Endothelial cell of umbilical vein (primary cell): ENCODE measurements around the gene DAB2IP. TPM values are rescaled to one million over a fixed set of nuclear protein-coding genes. Genes with fewer than 3 reads are reported as not detected.
A peak's percentile ranks its signal among the peaks of the same experiment; 100 is the strongest.

Source experiments
- BruUV-seq: library from RNA; stranded (reverse); fragments of 400-500 nt; replicated peaks from 2 replicates; lab custom pipeline; 2021; lab: Mats Ljungman, UMichigan
- CTCF ChIA-PET: fragments of 300-600, 350-600 bp; sonication (Branson Sonifier 250); formaldehyde crosslinking; loops from one replicate; lab custom pipeline; 2021; ENCODE audit warnings: antibody characterized with exemption, inconsistent platforms; lab: Charles Lee
- POLR2A ChIA-PET: fragments of 300-600, 350-600 bp; sonication (Branson Sonifier 250); formaldehyde crosslinking; loops from one replicate; lab custom pipeline; 2021; ENCODE audit warnings: antibody characterized with exemption, inconsistent platforms; lab: Charles Lee
- DNase-seq: peaks from one replicate; pipeline ENCODE4 v3.0.0-alpha.2; 2011; ENCODE audit warnings: low read depth, low spot score
- FAIRE-seq: peaks from 2 replicates; lab custom pipeline; 2011; peaks lifted over from hg19 to GRCh38; lab: Jason Lieb, UNC
- H2AFZ ChIP-seq: 2 replicates; pipeline ENCODE4 v1.6.0; 2012; ENCODE audit warnings: low read depth, low read length, control low read depth, inconsistent platforms
- H3K27ac ChIP-seq: 2 replicates; pipeline ENCODE4 v1.5.1; 2011; ENCODE audit warnings: low read depth, mild to moderate bottlenecking, control low read depth, low read length, moderate library complexity; ENCODE audit not compliant: insufficient read depth
- H3K27me3 ChIP-seq, 2 experiments: 2 replicates each; pipeline versions ENCODE4 v1.6.0 to v1.6.1; 2011; ENCODE audit warnings: low read length in 2 of 2, mixed read lengths in 1 of 2; ENCODE audit not compliant: control insufficient read depth in 2 of 2, insufficient read depth in 2 of 2
- H3K36me3 ChIP-seq, 2 experiments: 2 replicates in 1 of 2; 3 replicates in 1 of 2; pipeline ENCODE4 v1.5.1; 2011; ENCODE audit warnings: low read length in 2 of 2, mild to moderate bottlenecking in 1 of 2, moderate library complexity in 1 of 2; ENCODE audit not compliant: control insufficient read depth in 2 of 2, insufficient read depth in 2 of 2; ENCODE audit errors: extremely low read depth in 1 of 2
- H3K4me1 ChIP-seq: 3 replicates; pipeline ENCODE4 v1.5.1; 2011; ENCODE audit warnings: mild to moderate bottlenecking, low read length; ENCODE audit not compliant: control insufficient read depth, insufficient read depth; ENCODE audit errors: extremely low read depth
- H3K4me2 ChIP-seq: 2 replicates; pipeline ENCODE4 v1.6.1; 2011; ENCODE audit warnings: low read length, control low read depth, mixed read lengths; ENCODE audit not compliant: insufficient read depth
- H3K4me3 ChIP-seq, 3 experiments: fragments of 200-600 bp in 1 of 3; sonication (generic), shearing (Covaris generic) in 1 of 3; replicated peaks in 1 of 3; 2 replicates each; pipeline ENCODE4 v1.5.1; 2011 to 2016; ENCODE audit warnings: control low read depth in 3 of 3, low read length in 3 of 3, mild to moderate bottlenecking in 2 of 3, inconsistent platforms in 1 of 3, low read depth in 1 of 3, moderate library complexity in 1 of 3; ENCODE audit not compliant: insufficient read depth in 1 of 3
- H3K79me2 ChIP-seq: 2 replicates; pipeline ENCODE4 v1.6.0; 2012; ENCODE audit warnings: low read length, inconsistent platforms; ENCODE audit not compliant: control insufficient read depth, insufficient read depth
- H3K9ac ChIP-seq: replicated peaks from 2 replicates; pipeline ENCODE3; 2011; ENCODE audit warnings: low read length, control low read depth; ENCODE audit not compliant: insufficient read depth; ENCODE audit errors: extremely low read depth
- H3K9me1 ChIP-seq: replicated peaks from 3 replicates; pipeline ENCODE4 v1.6.0; 2011; ENCODE audit warnings: mild to moderate bottlenecking, low read length; ENCODE audit not compliant: control insufficient read depth, insufficient read depth; ENCODE audit errors: extremely low read depth
- H3K9me3 ChIP-seq: replicated peaks from 2 replicates; pipeline ENCODE4 v1.5.1; 2012; ENCODE audit warnings: low read length, inconsistent platforms; ENCODE audit not compliant: control insufficient read depth, insufficient read depth
- H4K20me1 ChIP-seq: replicated peaks from 2 replicates; pipeline ENCODE3; 2011; ENCODE audit warnings: mild to moderate bottlenecking, low read length; ENCODE audit not compliant: control insufficient read depth, insufficient read depth; ENCODE audit errors: extremely low read depth
- CTCF ChIP-seq, 2 donors: IDR thresholded peaks; 1 replicate in 1 of 2; 2 replicates in 1 of 2; pipeline ENCODE4 v1.5.1; 2011; ENCODE audit warnings: low read length in 2 of 2, mild to moderate bottlenecking in 2 of 2, moderate library complexity in 2 of 2, control low read depth in 1 of 2, inconsistent platforms in 1 of 2, low read depth in 1 of 2; ENCODE audit not compliant: insufficient read depth in 1 of 2; ENCODE audit errors: extremely low read depth in 1 of 2
- EZH2 ChIP-seq: IDR thresholded peaks from 2 replicates; pipeline ENCODE4 v1.6.1; 2012; ENCODE audit warnings: borderline replicate concordance, low read depth, mild to moderate bottlenecking, moderate library complexity, low read length, inconsistent platforms; ENCODE audit not compliant: severe bottlenecking
- FOS ChIP-seq: IDR thresholded peaks from 2 replicates; pipeline ENCODE4 v1.6.1; 2011; ENCODE audit warnings: mild to moderate bottlenecking, low read length, moderate library complexity, borderline replicate concordance; ENCODE audit not compliant: insufficient read depth
- GATA2 ChIP-seq: IDR thresholded peaks from 2 replicates; pipeline ENCODE4 v1.7.0; 2011; ENCODE audit warnings: low read depth, mild to moderate bottlenecking, moderate library complexity, mixed read lengths, low read length; ENCODE audit not compliant: insufficient read length, insufficient read depth
- JUN ChIP-seq: IDR thresholded peaks from 2 replicates; pipeline ENCODE4 v1.6.1; 2011; ENCODE audit warnings: borderline replicate concordance, low read depth; ENCODE audit not compliant: insufficient read length, insufficient read depth
- MAX ChIP-seq: IDR thresholded peaks from 2 replicates; pipeline ENCODE4 v1.6.1; 2011; ENCODE audit not compliant: insufficient read depth, insufficient read length
- MYC ChIP-seq: IDR thresholded peaks from one replicate; pipeline ENCODE4 v1.6.1; 2011; ENCODE audit warnings: mild to moderate bottlenecking, low read depth, low read length
- POLR2A ChIP-seq: IDR thresholded peaks from 2 replicates; pipeline ENCODE4 v1.6.1; 2012; ENCODE audit warnings: low read depth, mild to moderate bottlenecking, control low read depth, low read length
- POLR2AphosphoS5 ChIP-seq: IDR thresholded peaks from 2 replicates; pipeline ENCODE4 v1.6.1; 2012; ENCODE audit warnings: low read depth, mild to moderate bottlenecking, control low read depth, low read length, moderate library complexity; ENCODE audit not compliant: insufficient read depth
- dilution Hi-C: fragments of 300-500 bp; cut with MboI; formaldehyde crosslinking; loops from one replicate; pipeline ENCODE4 v1.15.0; 2019; ENCODE audit warnings: low sequenced_read_pairs; ENCODE audit not compliant: extremely low pct_ligation_motif_present
- intact Hi-C: fragments of 100-400 bp; cut with micrococcal nuclease; formaldehyde crosslinking; loops from one replicate; pipeline ENCODE4 v1.10.0; 2022
- polyA plus RNA-seq, 4 experiments: library from polyadenylated mRNA; depleted of rRNA in 3 of 4; stranded (reverse) in 3 of 4; unstranded in 1 of 4; fragments of >200 nt; gene quantifications; 2 replicates each; pipeline versions ENCODE4 v1.2.1 to v1.2.3, GENCODE V29; 2011 to 2012; ENCODE audit warnings: missing spikeins in 1 of 4
- total RNA-seq: library from RNA; stranded (reverse); gene quantifications from 2 replicates; pipeline ENCODE4 v1.2.3, GENCODE V29; 2021

DAB2IP gene
- total and polyA plus RNA-seq, 2 donors (not counting 3 experiments of a cell fraction or from before 2014, with no cell fraction given) = 29.2 to 53.6 TPM

GRCh38 chr9:121652838-121653231 lies 1.4 kb downstream of the DAB2IP start:
- BruUV-seq = TSS peak; percentile 14
- ChIA-PET POLR2A (no interaction called here), CTCF (interaction anchor here (1.1 to 3.4 kb wide), 4 partner anchors 13 to 102 kb away, joined by 3 to 24 read pairs (median 10); no protein-coding TSS in a partner anchor)
- Histone ChIP-seq H3K4me2 (peak overlapping the region; percentile 83), H3K36me3 (no peaks in the 10 kb centered on the region), H3K9me1 (no peaks in the 10 kb centered on the region), H3K79me2 (no peaks in the 10 kb centered on the region), H3K9ac (peak overlapping the region; percentile 70), H4K20me1 (no peaks in the 10 kb centered on the region), H3K4me1 (peaks cover 29% of the 10 kb centered on the region), H2AFZ (peak overlapping the region; percentile 76), H3K27me3 (no peaks in the 10 kb centered on the region), H3K27ac (no peak overlapping the region), H3K4me3 (peak overlapping the region in 2 of 3 experiments; percentile 58 to 76), H3K9me3 (no peaks in the 10 kb centered on the region)
- intact Hi-C loops (loop anchor here (1.0 kb wide), 1 partner anchor 10 kb away; no protein-coding TSS in a partner anchor), dilution Hi-C loops (no loop called here)
- DNase-seq = no peak
- no peak for FAIRE-seq
- TF ChIP-seq POLR2AphosphoS5 (no peak), POLR2A (no peak)

- intact Hi-C loops (no loop called here), dilution Hi-C loops (no loop called here)
- CTCF ChIA-PET = interaction anchor here (1.2 to 3.4 kb wide), 2 partner anchors 29 to 41 kb away, joined by 3 to 24 read pairs; no protein-coding TSS in a partner anchor
- Histone ChIP-seq H4K20me1 (no peaks in the 10 kb centered on the region), H3K4me1 (peaks cover 34% of the 10 kb centered on the region), H3K4me2 (no peak overlapping the region), H3K27ac (no peak overlapping the region), H3K9me1 (no peaks in the 10 kb centered on the region), H3K27me3 (no peaks in the 10 kb centered on the region), H3K79me2 (no peaks in the 10 kb centered on the region), H3K9ac (no peak overlapping the region), H3K36me3 (no peaks in the 10 kb centered on the region), H2AFZ (no peak overlapping the region), H3K4me3 (no peak overlapping the region), H3K9me3 (no peaks in the 10 kb centered on the region)
- FAIRE-seq (no peak), DNase-seq (no peak)
- BruUV-seq = no TSS peak
- POLR2A ChIA-PET = no interaction called here
- no peak for TF ChIP-seq MYC
- no peak for TF ChIP-seq CTCF (IDR thresholded peaks at IDR 0.05; ENCODE audit: extremely low read depth in 1 of 2, insufficient read depth in 1 of 2, low read depth in 1 of 2, low read length in 2 of 2)
- TF ChIP-seq JUN = no peak
- TF ChIP-seq POLR2A = no peak
- TF ChIP-seq FOS = no peak
- TF ChIP-seq MAX = no peak
- no peak for TF ChIP-seq EZH2
- TF ChIP-seq GATA2 = no peak
- TF ChIP-seq POLR2AphosphoS5 = no peak
These were observed 3.2 kb downstream of the DAB2IP start for GRCh38 chr9:121654499-121655140.
